Body of pancreas (tissue), 4 donors: ENCODE data around the gene MRPS16.

Experiments used
- POLR2A ChIP-seq, 3 donors: fragments of 450-650 bp; IDR thresholded peaks; one replicate each; pipeline ENCODE4 v1.6.1; 2016; ENCODE audit warnings: antibody characterized with exemption in 3 of 3, mild to moderate bottlenecking in 2 of 3
- TF ChIP-seq, protein P1 (sequence below), 7 experiments: fragments of 450-650 bp in 4 of 7; fragments of 200-600 bp in 3 of 7; sonication (generic) in 3 of 7; IDR thresholded peaks; one replicate each; pipeline ENCODE4 v1.5.1; 2016 to 2019; ENCODE audit warnings: antibody characterized with exemption in 7 of 7

DNA sequence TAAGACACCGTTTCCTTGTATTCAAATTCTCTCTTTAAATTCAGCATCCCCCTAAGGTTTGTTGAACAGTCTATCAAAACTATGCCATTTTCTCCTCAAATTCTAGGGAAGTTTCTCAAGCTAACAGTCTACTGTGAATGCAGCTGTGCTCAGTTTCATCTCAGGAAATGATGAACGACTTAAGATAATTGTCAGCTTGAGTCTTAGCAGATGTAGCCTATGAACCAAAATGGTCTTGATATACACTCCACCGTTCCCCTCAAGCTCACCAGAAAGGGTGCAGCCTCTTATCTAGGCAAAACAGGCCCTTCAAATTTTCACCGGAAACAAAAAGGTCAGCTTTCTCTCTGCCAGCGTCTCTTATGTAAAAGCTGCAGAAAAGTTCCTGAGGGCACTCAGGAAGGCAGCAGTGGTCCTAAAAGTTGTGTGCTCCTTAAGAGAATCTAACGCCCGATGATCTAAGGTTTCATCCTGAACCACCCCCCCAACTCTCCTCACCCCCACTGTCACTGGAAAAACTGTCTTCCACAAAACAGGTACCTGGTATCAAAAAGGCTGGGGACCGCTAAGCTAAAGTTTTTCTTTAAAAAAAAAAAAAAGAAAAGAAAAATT lies 7.5 kb downstream of the MRPS16 start:
- TF ChIP-seq, protein P1, sequence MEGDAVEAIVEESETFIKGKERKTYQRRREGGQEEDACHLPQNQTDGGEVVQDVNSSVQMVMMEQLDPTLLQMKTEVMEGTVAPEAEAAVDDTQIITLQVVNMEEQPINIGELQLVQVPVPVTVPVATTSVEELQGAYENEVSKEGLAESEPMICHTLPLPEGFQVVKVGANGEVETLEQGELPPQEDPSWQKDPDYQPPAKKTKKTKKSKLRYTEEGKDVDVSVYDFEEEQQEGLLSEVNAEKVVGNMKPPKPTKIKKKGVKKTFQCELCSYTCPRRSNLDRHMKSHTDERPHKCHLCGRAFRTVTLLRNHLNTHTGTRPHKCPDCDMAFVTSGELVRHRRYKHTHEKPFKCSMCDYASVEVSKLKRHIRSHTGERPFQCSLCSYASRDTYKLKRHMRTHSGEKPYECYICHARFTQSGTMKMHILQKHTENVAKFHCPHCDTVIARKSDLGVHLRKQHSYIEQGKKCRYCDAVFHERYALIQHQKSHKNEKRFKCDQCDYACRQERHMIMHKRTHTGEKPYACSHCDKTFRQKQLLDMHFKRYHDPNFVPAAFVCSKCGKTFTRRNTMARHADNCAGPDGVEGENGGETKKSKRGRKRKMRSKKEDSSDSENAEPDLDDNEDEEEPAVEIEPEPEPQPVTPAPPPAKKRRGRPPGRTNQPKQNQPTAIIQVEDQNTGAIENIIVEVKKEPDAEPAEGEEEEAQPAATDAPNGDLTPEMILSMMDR (IDR thresholded peaks at IDR 0.05) = no peak
- no peak for TF ChIP-seq POLR2A (IDR thresholded peaks at IDR 0.05)
